ENCODE data around the gene ARMC9.
"Not testable (repeated sequence)": the region's sequence is repeated elsewhere in the genome, so short reads cannot be mapped to it uniquely, and the experiment has no call there.

ARMC9 gene

GRCh38 chr2:231253292-231253691 lies 54.9 kb downstream of the ARMC9 start:
- H3K4me1 ChIP-seq (ENCODE audit: insufficient read depth, low read length); H3K4me3 ChIP-seq (ENCODE audit: low read depth in 1 of 2, low read length in 2 of 2); H3K9ac ChIP-seq (ENCODE audit: low read length); H3K27me3 ChIP-seq (ENCODE audit: control insufficient read depth in 1 of 2, insufficient read depth in 2 of 2, low read length in 2 of 2); H3K9me3 ChIP-seq (ENCODE audit: low read length); H3K27ac ChIP-seq (ENCODE audit: low read depth, low read length); H3K36me3 ChIP-seq (ENCODE audit: insufficient read depth, low read length): not testable (repeated sequence)

DNA sequence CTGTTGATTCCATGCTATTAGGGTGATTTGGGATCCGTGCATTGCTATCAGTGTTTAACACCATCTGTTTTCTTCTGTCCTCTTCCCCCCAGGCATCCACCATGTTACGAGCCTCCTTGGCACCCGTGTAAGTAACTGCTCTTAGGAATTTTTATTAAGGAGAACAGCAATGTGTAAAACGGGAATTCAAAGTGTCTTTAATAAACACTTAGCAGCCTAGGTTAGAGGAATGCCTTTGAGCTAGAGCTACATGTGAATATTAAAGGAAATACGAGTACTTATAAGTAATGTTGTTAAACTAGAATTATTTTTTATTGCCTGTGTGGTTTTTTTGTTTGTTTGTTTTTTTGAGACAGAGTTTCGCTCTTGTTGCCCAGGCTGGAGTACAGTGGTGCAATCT lies 58.1 kb downstream of the ARMC9 start:
- Histone ChIP-seq H3K9ac (ENCODE audit: low read length) (no peak overlapping the region), H3K9me3 (ENCODE audit: low read length) (no peaks in the 10 kb centered on the region), H3K4me3 (ENCODE audit: low read depth in 1 of 2, low read length in 2 of 2) (no peak overlapping the region), H3K4me1 (ENCODE audit: insufficient read depth, low read length) (peaks cover 7% of the 10 kb centered on the region), H3K27me3 (ENCODE audit: control insufficient read depth in 1 of 2, insufficient read depth in 2 of 2, low read length in 2 of 2) (no peaks in the 10 kb centered on the region), H3K36me3 (ENCODE audit: insufficient read depth, low read length) (peaks cover 22% of the 10 kb centered on the region), H3K27ac (ENCODE audit: low read depth, low read length) (no peak overlapping the region)

- peaks cover 7% of the 10 kb centered on the region for H3K4me1 ChIP-seq (ENCODE audit: insufficient read depth, low read length)
- H3K36me3 ChIP-seq (ENCODE audit: insufficient read depth, low read length) = peaks cover 29% of the 10 kb centered on the region
- H3K4me3 ChIP-seq (ENCODE audit: low read depth in 1 of 2, low read length in 2 of 2) = no peak overlapping the region
- H3K27me3 ChIP-seq (ENCODE audit: control insufficient read depth in 1 of 2, insufficient read depth in 2 of 2, low read length in 2 of 2) = no peaks in the 10 kb centered on the region
- H3K9me3 ChIP-seq (ENCODE audit: low read length) = no peaks in the 10 kb centered on the region
- H3K9ac ChIP-seq (ENCODE audit: low read length) = no peak overlapping the region
- H3K27ac ChIP-seq (ENCODE audit: low read depth, low read length) = no peak overlapping the region
Measured at GRCh38 chr2:231257763-231258162, 59.3 kb downstream of the ARMC9 start.

DNA sequence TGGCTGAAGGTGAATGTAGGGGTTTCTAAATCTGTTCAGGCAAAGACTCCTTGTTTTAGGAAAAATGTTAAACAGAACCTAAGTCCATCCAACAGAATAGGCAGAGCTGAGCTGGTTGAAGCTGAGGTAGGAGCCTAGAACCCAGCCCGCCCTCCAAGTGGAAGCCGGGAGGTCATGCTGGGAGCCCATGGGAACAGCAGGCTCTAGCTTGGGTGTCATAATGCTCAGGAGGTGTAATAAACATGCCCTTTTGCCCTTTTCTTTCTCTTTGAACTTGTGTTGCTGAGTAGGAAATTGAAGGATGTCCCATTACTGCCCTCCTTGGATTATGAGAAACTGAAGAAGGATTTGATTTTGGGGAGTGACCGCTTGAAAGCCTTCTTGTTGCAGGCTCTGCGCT lies 60.3 kb downstream of the ARMC9 start:
- H3K36me3 ChIP-seq (ENCODE audit: insufficient read depth, low read length) = peaks cover 36% of the 10 kb centered on the region
- no peak overlapping the region for H3K9ac ChIP-seq (ENCODE audit: low read length)
- H3K27me3 ChIP-seq (ENCODE audit: control insufficient read depth in 1 of 2, insufficient read depth in 2 of 2, low read length in 2 of 2) = no peaks in the 10 kb centered on the region
- H3K4me1 ChIP-seq (ENCODE audit: insufficient read depth, low read length) = peaks cover 7% of the 10 kb centered on the region
- no peak overlapping the region for H3K4me3 ChIP-seq (ENCODE audit: low read depth in 1 of 2, low read length in 2 of 2)
- H3K9me3 ChIP-seq (ENCODE audit: low read length) = no peaks in the 10 kb centered on the region
- H3K27ac ChIP-seq (ENCODE audit: low read depth, low read length) = no peak overlapping the region

DNA sequence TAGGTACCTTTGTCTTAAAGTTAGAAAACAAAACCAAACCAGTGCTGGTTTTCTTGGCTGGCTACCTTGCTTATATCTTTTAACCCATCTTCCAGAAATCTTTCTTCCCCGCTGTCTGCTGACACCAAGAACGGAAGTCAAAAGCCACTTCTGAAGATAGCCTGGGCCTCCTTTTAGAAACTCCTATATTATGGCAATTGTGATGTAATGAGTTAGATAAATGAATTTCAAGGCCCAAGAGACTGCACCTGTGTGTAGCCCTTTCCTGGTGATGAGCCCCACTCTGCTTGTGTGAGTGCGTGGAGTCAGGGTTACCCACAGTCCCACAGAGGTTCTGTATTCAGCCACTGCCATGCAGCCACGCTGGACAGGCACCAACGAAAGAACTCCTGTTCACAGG lies 60.7 kb downstream of the ARMC9 start:
- Histone ChIP-seq H3K9ac (ENCODE audit: low read length) (no peak overlapping the region), H3K36me3 (ENCODE audit: insufficient read depth, low read length) (peaks cover 36% of the 10 kb centered on the region), H3K27me3 (ENCODE audit: control insufficient read depth in 1 of 2, insufficient read depth in 2 of 2, low read length in 2 of 2) (no peaks in the 10 kb centered on the region), H3K9me3 (ENCODE audit: low read length) (no peaks in the 10 kb centered on the region), H3K4me3 (ENCODE audit: low read depth in 1 of 2, low read length in 2 of 2) (no peak overlapping the region), H3K27ac (ENCODE audit: low read depth, low read length) (no peak overlapping the region), H3K4me1 (ENCODE audit: insufficient read depth, low read length) (peaks cover 7% of the 10 kb centered on the region)

- H3K9ac ChIP-seq (ENCODE audit: low read length) = no peak overlapping the region
- H3K27me3 ChIP-seq (ENCODE audit: control insufficient read depth in 1 of 2, insufficient read depth in 2 of 2, low read length in 2 of 2) = no peaks in the 10 kb centered on the region
- no peak overlapping the region for H3K4me3 ChIP-seq (ENCODE audit: low read depth in 1 of 2, low read length in 2 of 2)
- H3K9me3 ChIP-seq (ENCODE audit: low read length) = no peaks in the 10 kb centered on the region
- peaks cover 36% of the 10 kb centered on the region for H3K36me3 ChIP-seq (ENCODE audit: insufficient read depth, low read length)
- no peak overlapping the region for H3K27ac ChIP-seq (ENCODE audit: low read depth, low read length)
- peaks cover 7% of the 10 kb centered on the region for H3K4me1 ChIP-seq (ENCODE audit: insufficient read depth, low read length)
Measured at GRCh38 chr2:231260442-231261208, 62.2 kb downstream of the ARMC9 start.

- Histone ChIP-seq H3K9me3 (ENCODE audit: low read length) (no peaks in the 10 kb centered on the region), H3K4me3 (ENCODE audit: low read depth in 1 of 2, low read length in 2 of 2) (no peak overlapping the region), H3K9ac (ENCODE audit: low read length) (no peak overlapping the region), H3K36me3 (ENCODE audit: insufficient read depth, low read length) (peaks cover 41% of the 10 kb centered on the region), H3K27ac (ENCODE audit: low read depth, low read length) (no peak overlapping the region), H3K27me3 (ENCODE audit: control insufficient read depth in 1 of 2, insufficient read depth in 2 of 2, low read length in 2 of 2) (no peaks in the 10 kb centered on the region), H3K4me1 (ENCODE audit: insufficient read depth, low read length) (no peaks in the 10 kb centered on the region)
Measured at GRCh38 chr2:231263118-231263831, 64.8 kb downstream of the ARMC9 start.

GRCh38 chr2:231270221-231271114 lies 72.0 kb downstream of the ARMC9 start:
- Histone ChIP-seq H3K27me3 (ENCODE audit: control insufficient read depth in 1 of 2, insufficient read depth in 2 of 2, low read length in 2 of 2) (no peaks in the 10 kb centered on the region), H3K4me1 (ENCODE audit: insufficient read depth, low read length) (peaks cover 15% of the 10 kb centered on the region), H3K27ac (ENCODE audit: low read depth, low read length) (peak overlapping the region; percentile 65), H3K9me3 (ENCODE audit: low read length) (no peaks in the 10 kb centered on the region), H3K9ac (ENCODE audit: low read length) (peak overlapping the region; percentile 1), H3K36me3 (ENCODE audit: insufficient read depth, low read length) (peaks cover 24% of the 10 kb centered on the region), H3K4me3 (ENCODE audit: low read depth in 1 of 2, low read length in 2 of 2) (peak overlapping the region in 1 of 2 donors; percentile 24)

GRCh38 chr2:231272991-231273390 lies 74.6 kb downstream of the ARMC9 start:
- peaks cover 32% of the 10 kb centered on the region for H3K36me3 ChIP-seq (ENCODE audit: insufficient read depth, low read length)
- no peaks in the 10 kb centered on the region for H3K9me3 ChIP-seq (ENCODE audit: low read length)
- no peak overlapping the region for H3K4me3 ChIP-seq (ENCODE audit: low read depth in 1 of 2, low read length in 2 of 2)
- no peaks in the 10 kb centered on the region for H3K27me3 ChIP-seq (ENCODE audit: control insufficient read depth in 1 of 2, insufficient read depth in 2 of 2, low read length in 2 of 2)
- peaks cover 15% of the 10 kb centered on the region for H3K4me1 ChIP-seq (ENCODE audit: insufficient read depth, low read length)
- no peak overlapping the region for H3K27ac ChIP-seq (ENCODE audit: low read depth, low read length)
- no peak overlapping the region for H3K9ac ChIP-seq (ENCODE audit: low read length)

GRCh38 chr2:231276987-231277386 lies 78.6 kb downstream of the ARMC9 start:
- Histone ChIP-seq H3K4me3 (ENCODE audit: low read depth in 1 of 2, low read length in 2 of 2) (no peak overlapping the region), H3K27ac (ENCODE audit: low read depth, low read length) (no peak overlapping the region), H3K36me3 (ENCODE audit: insufficient read depth, low read length) (peaks cover 58% of the 10 kb centered on the region), H3K9ac (ENCODE audit: low read length) (no peak overlapping the region), H3K27me3 (ENCODE audit: control insufficient read depth in 1 of 2, insufficient read depth in 2 of 2, low read length in 2 of 2) (no peaks in the 10 kb centered on the region), H3K9me3 (ENCODE audit: low read length) (no peaks in the 10 kb centered on the region), H3K4me1 (ENCODE audit: insufficient read depth, low read length) (no peaks in the 10 kb centered on the region)

- Histone ChIP-seq H3K9ac (ENCODE audit: low read length) (no peak overlapping the region), H3K4me1 (ENCODE audit: insufficient read depth, low read length) (no peaks in the 10 kb centered on the region), H3K27ac (ENCODE audit: low read depth, low read length) (no peak overlapping the region), H3K9me3 (ENCODE audit: low read length) (no peaks in the 10 kb centered on the region), H3K27me3 (ENCODE audit: control insufficient read depth in 1 of 2, insufficient read depth in 2 of 2, low read length in 2 of 2) (no peaks in the 10 kb centered on the region), H3K4me3 (ENCODE audit: low read depth in 1 of 2, low read length in 2 of 2) (no peak overlapping the region), H3K36me3 (ENCODE audit: insufficient read depth, low read length) (peaks cover 57% of the 10 kb centered on the region)
Measured at GRCh38 chr2:231277962-231278361, 79.5 kb downstream of the ARMC9 start.

All from muscle layer of colon (tissue), 2 donors.